ENCODE measurements around the gene TEAD3. TPM values are rescaled to one million over a fixed set of nuclear protein-coding genes. Genes with fewer than 3 reads are reported as not detected.

The TEAD3 gene
- total RNA-seq, 1 donor from 2014 or later, result 28.0 TPM

- H3K9me3 ChIP-seq (replicated peaks), result no peaks in the 10 kb centered on the region
- no peak overlapping the region for H3K27ac ChIP-seq (replicated peaks)
- H3K27me3 ChIP-seq (ENCODE audit: low read depth), result no peaks in the 10 kb centered on the region
- DNase-seq, result no peak
- TF ChIP-seq, protein P1, sequence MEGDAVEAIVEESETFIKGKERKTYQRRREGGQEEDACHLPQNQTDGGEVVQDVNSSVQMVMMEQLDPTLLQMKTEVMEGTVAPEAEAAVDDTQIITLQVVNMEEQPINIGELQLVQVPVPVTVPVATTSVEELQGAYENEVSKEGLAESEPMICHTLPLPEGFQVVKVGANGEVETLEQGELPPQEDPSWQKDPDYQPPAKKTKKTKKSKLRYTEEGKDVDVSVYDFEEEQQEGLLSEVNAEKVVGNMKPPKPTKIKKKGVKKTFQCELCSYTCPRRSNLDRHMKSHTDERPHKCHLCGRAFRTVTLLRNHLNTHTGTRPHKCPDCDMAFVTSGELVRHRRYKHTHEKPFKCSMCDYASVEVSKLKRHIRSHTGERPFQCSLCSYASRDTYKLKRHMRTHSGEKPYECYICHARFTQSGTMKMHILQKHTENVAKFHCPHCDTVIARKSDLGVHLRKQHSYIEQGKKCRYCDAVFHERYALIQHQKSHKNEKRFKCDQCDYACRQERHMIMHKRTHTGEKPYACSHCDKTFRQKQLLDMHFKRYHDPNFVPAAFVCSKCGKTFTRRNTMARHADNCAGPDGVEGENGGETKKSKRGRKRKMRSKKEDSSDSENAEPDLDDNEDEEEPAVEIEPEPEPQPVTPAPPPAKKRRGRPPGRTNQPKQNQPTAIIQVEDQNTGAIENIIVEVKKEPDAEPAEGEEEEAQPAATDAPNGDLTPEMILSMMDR (IDR thresholded peaks at IDR 0.05; ENCODE audit: borderline replicate concordance), result no peak
- intact Hi-C loops (cut with micrococcal nuclease), result no loop called here
- H3K4me1 ChIP-seq, result peaks cover 59% of the 10 kb centered on the region
- H3K36me3 ChIP-seq, result peaks cover 56% of the 10 kb centered on the region
- H3K4me3 ChIP-seq, result peak overlapping the region; percentile 78
These were observed 26.2 kb downstream of the TEAD3 start for GRCh38 chr6:35470663-35471120.

DNA sequence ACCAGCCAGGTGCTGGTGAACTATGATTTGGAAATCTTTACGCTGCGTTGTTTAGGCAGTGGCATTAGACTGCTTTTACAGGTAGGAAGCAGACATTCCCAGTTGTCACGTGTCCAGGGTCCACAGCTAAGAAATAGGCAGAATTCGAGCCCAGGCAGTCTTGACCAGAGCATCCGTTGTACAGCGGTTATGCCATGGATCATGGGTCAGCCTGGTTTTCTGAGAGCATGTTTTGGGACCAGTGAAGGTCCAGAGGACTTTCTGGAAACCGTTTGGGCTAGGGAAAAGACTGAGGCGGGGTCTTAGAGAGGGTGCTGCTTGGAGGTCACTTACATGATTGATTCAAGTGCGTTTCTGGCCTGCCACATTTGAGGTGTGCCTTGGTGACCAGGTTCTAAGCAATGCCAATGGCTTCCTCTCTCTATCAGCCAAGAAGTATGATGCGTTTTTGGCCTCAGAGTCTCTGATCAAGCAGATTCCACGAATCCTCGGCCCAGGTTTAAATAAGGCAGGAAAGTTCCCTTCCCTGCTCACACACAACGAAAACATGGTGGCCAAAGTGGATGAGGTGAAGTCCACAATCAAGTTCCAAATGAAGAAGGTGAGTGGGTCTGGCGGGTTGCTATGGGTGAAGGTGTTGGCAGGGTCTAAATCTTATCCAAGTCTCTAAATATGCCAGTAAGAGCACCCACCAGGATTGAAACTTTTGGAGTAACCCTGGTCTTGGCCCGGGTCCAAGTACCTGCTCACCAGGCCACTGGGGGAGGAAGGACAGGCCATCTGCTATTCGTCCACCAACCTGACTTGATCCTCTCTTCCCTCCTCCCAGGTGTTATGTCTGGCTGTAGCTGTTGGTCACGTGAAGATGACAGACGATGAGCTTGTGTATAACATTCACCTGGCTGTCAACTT is 26.9 kb downstream of the TEAD3 start:
- intact Hi-C loops (cut with micrococcal nuclease), result no loop called here

DNA sequence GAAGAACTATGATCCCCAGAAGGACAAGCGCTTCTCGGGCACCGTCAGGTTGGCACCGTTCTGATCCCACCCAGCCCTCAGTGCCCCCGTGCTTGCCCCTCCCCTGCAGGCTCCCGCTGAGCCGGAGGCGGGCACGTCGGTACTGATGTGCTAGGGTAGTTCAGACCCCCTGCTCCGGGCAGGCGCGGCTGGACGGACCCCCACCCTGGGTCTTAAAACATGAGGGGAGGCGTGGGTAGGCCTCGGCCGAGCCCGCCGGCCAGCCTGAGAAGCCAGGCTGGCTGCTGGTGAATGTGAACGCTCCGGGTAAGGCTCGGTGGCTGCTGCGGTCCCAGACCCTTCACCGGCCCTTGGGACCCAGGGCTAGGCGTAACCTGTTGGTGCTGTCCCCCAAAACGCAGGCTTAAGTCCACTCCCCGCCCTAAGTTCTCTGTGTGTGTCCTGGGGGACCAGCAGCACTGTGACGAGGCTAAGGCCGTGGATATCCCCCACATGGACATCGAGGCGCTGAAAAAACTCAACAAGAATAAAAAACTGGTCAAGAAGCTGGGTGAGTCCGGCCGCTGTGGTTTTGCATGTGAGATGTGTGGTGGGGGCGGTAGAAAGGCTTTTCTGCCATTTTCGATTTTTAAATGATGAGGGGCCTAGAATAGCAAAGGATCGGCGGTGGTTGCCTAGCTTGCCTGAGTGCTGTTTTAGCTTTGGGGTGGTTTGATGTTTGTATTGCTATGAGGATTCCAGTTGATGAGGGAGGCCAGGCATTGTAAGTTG is 27.7 kb downstream of the TEAD3 start:
- DNase-seq, result no peak
- no peaks in the 10 kb centered on the region for H3K9me3 ChIP-seq (replicated peaks)
- H3K27me3 ChIP-seq (ENCODE audit: low read depth), result no peaks in the 10 kb centered on the region
- intact Hi-C loops (cut with micrococcal nuclease), result no loop called here
- TF ChIP-seq, protein P1 (IDR thresholded peaks at IDR 0.05; ENCODE audit: borderline replicate concordance), result no peak
- H3K4me1 ChIP-seq, result peaks cover 59% of the 10 kb centered on the region
- peak overlapping the region; percentile 78 for H3K4me3 ChIP-seq
- H3K36me3 ChIP-seq, result peaks cover 42% of the 10 kb centered on the region
- H3K27ac ChIP-seq (replicated peaks), result peak overlapping the region; percentile 85

More for the DNA sequence above, 26.9 kb downstream of the TEAD3 start:
- Histone ChIP-seq H3K27ac (replicated peaks) (peak overlapping the region; percentile 85), H3K27me3 (ENCODE audit: low read depth) (no peaks in the 10 kb centered on the region), H3K4me1 (peaks cover 59% of the 10 kb centered on the region), H3K9me3 (replicated peaks) (no peaks in the 10 kb centered on the region), H3K36me3 (peaks cover 50% of the 10 kb centered on the region), H3K4me3 (peak overlapping the region; percentile 78)
- TF ChIP-seq, protein P1 (IDR thresholded peaks at IDR 0.05; ENCODE audit: borderline replicate concordance), result no peak
- DNase-seq, result no peak

DNA sequence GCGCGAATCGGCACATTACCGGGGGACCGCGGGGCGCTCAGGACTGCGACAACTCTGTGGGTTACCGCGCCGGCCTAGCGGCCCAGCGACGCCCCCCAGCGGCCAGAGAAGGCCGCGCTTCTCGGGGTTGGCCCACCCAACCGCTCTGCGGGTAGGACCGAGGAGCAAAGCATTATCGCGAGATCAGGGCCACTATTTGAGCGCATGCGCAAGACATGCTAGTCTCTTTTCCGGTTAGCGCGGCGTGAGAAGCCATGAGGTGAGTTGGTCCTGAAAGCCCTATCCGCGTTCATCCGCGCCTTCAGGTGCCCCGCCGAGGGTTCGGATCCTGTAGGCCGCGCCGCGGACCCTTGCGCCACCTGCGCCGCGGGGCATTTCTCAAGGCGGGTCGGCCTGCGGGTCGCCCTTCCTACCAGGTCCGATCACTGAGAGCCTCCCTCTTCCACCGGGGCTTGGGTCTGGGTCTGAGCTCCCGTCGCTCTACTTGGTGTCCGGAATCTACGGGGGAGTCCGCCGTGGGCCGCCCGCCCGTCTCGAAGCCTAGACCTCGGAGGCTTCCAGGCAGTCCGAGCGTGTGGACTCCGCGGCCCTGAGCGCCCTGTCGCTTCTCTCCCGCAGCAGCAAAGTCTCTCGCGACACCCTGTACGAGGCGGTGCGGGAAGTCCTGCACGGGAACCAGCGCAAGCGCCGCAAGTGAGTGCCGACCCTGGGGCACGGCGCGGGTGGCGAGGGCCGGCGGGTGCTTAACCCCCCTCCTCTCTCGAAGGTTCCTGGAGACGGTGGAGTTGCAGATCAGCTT is 28.5 kb downstream of the TEAD3 start, which contains the start of gene RPL10A:
Gene RPL10A (plus strand): TSS at position 221 of the 799 bp plus-strand sequence. CDS start 34 bp downstream, at position 255.
- Histone ChIP-seq H3K27ac (replicated peaks) (peak within 1 kb of the TSS; percentile 85), H3K9me3 (replicated peaks) (no peaks in the 10 kb centered on the region), H3K4me3 (peak within 1 kb of the TSS; percentile 78), H3K27me3 (ENCODE audit: low read depth) (no peaks in the 10 kb centered on the region), H3K36me3 (peaks cover 35% of the 10 kb centered on the region), H3K4me1 (peaks cover 56% of the 10 kb centered on the region)
- peak; percentile 93 for DNase-seq
- TF ChIP-seq, protein P1 (IDR thresholded peaks at IDR 0.05; ENCODE audit: borderline replicate concordance), result peak; percentile 95
- intact Hi-C loops (cut with micrococcal nuclease), result no loop called here

DNA sequence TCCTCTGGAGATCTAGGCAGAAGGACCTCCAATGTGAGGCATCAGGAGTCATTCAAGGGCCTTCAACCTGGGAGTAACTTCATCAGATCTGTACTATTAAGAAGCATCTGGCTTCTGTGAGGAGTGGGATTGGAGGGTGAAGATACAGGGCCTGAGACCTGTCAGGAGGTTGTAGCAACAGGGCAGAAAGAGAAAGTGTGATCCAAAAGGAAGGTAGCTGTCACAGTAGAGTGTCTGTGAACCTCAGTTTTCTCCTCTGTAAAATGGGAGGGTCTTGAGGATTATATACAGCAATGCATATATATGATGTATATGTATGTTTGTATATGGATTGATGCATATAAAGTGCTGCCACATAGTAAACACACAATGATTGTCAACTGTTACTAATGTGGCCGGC is 31.2 kb downstream of the TEAD3 start:
- TF ChIP-seq, protein P1 (IDR thresholded peaks at IDR 0.05; ENCODE audit: borderline replicate concordance), result no peak
- Histone ChIP-seq H3K27ac (replicated peaks) (no peak overlapping the region), H3K36me3 (peaks cover 24% of the 10 kb centered on the region), H3K4me3 (no peak overlapping the region), H3K4me1 (peaks cover 30% of the 10 kb centered on the region), H3K27me3 (ENCODE audit: low read depth) (no peaks in the 10 kb centered on the region), H3K9me3 (replicated peaks) (no peaks in the 10 kb centered on the region)
- no peak for DNase-seq
- intact Hi-C loops (cut with micrococcal nuclease), result no loop called here
